GM23338 (cell line): ENCODE results near the gene P2RX7. TPM values are rescaled to one million over a fixed set of nuclear protein-coding genes. Genes with fewer than 3 reads are reported as not detected.

Source experiments
- ATAC-seq: fragments of 200-7000 bp; cut with Tn5 transposase; 3 replicates; pipeline ENCODE4 v1.9.1; 2020
- DNase-seq: peaks from one replicate; pipeline ENCODE4 v3.0.0-alpha.2; 2015; ENCODE audit warnings: low spot score
- H2AFZ ChIP-seq: fragments of 200-600 bp; sonication (generic); 2 replicates; pipeline ENCODE4 v1.8.0; 2016; ENCODE audit warnings: antibody characterized with exemption, mild to moderate bottlenecking, moderate library complexity
- H3F3A ChIP-seq: fragments of 200-600 bp; sonication (generic); replicated peaks from 2 replicates; pipeline ENCODE4 v1.8.0; 2017; ENCODE audit warnings: antibody characterized with exemption, mixed run types, low read depth
- H3K27ac ChIP-seq: fragments of 200-600 bp; sonication (generic); 2 replicates; pipeline ENCODE4 v1.6.1; 2016; ENCODE audit warnings: low read depth
- H3K27me3 ChIP-seq: fragments of 200-600 bp; sonication (generic); 2 replicates; pipeline ENCODE4 v1.8.0; 2016; ENCODE audit warnings: mild to moderate bottlenecking, mixed run types, moderate library complexity; ENCODE audit not compliant: insufficient read depth
- H3K36me3 ChIP-seq: fragments of 200-600 bp; sonication (generic); 2 replicates; pipeline ENCODE4 v1.8.0; 2016; ENCODE audit warnings: mild to moderate bottlenecking; ENCODE audit not compliant: insufficient read depth
- H3K4me1 ChIP-seq: fragments of 200-600 bp; sonication (generic); 2 replicates; pipeline ENCODE4 v1.8.0; 2016; ENCODE audit warnings: mild to moderate bottlenecking, moderate library complexity; ENCODE audit not compliant: insufficient read depth
- H3K4me2 ChIP-seq: fragments of 200-600 bp; sonication (generic); 2 replicates; pipeline ENCODE4 v1.7.1; 2017; ENCODE audit warnings: mixed run types
- H3K4me3 ChIP-seq: fragments of 200-600 bp; sonication (generic); 2 replicates; pipeline ENCODE4 v1.6.1; 2016; ENCODE audit warnings: mixed run types
- H3K79me2 ChIP-seq: fragments of 200-600 bp; sonication (generic); replicated peaks from 2 replicates; pipeline ENCODE4 v1.8.0; 2017; ENCODE audit warnings: mild to moderate bottlenecking; ENCODE audit not compliant: insufficient read depth
- H3K9me2 ChIP-seq: fragments of 200-600 bp; sonication (generic); 2 replicates; pipeline ENCODE4 v1.8.0; 2017; ENCODE audit not compliant: insufficient read depth
- H4K20me1 ChIP-seq: fragments of 200-600 bp; sonication (generic); replicated peaks from 2 replicates; pipeline ENCODE4 v1.8.0; 2017; ENCODE audit warnings: mild to moderate bottlenecking; ENCODE audit not compliant: insufficient read depth
- H3K27ac Mint-ChIP-seq: 2 replicates; pipeline ENCODE4 v1.8.0; 2020; ENCODE audit warnings: inconsistent platforms, mild to moderate bottlenecking, moderate library complexity, mixed read lengths
- H3K27me3 Mint-ChIP-seq: 3 replicates; pipeline ENCODE4 v1.8.0; 2022; ENCODE audit warnings: low read depth, mild to moderate bottlenecking, moderate library complexity, mixed read lengths, inconsistent platforms; ENCODE audit not compliant: insufficient read depth, poor library complexity
- H3K36me3 Mint-ChIP-seq: 3 replicates; pipeline ENCODE4 v1.8.0; 2021; ENCODE audit warnings: low read depth, mild to moderate bottlenecking, inconsistent platforms, moderate library complexity, mixed read lengths
- H3K4me1 Mint-ChIP-seq: 3 replicates; pipeline ENCODE4 v1.8.0; 2020; ENCODE audit warnings: mild to moderate bottlenecking, inconsistent platforms, mixed read lengths
- H3K4me3 Mint-ChIP-seq: 3 replicates; pipeline ENCODE4 v1.8.0; 2021; ENCODE audit warnings: moderate library complexity, mild to moderate bottlenecking, inconsistent platforms, mixed read lengths
- H3K9me3 Mint-ChIP-seq: 3 replicates; pipeline ENCODE4 v1.8.0; 2020; ENCODE audit warnings: moderate library complexity, mild to moderate bottlenecking, inconsistent platforms, mixed read lengths
- CREB1 ChIP-seq: fragments of 250-450 bp; sonication (Bioruptor Pico); IDR thresholded peaks from 2 replicates; pipeline ENCODE4 v1.5.0; 2020; ENCODE audit warnings: low read depth, mild to moderate bottlenecking, moderate library complexity
- CTCF ChIP-seq, 2 experiments: fragments of 200-600 bp in 1 of 2; sonication (generic) in 1 of 2; conservative IDR thresholded peaks; 2 replicates each; pipeline versions ENCODE4 v1.5.1 to v1.6.1; 2016 to 2017; ENCODE audit warnings: antibody characterized with exemption in 2 of 2, low read depth in 2 of 2, mild to moderate bottlenecking in 2 of 2, moderate library complexity in 1 of 2
- ETS1 ChIP-seq: IDR thresholded peaks from 2 replicates; pipeline ENCODE4 v1.6.1; 2016; ENCODE audit warnings: antibody characterized with exemption
- EZH2 ChIP-seq: fragments of 200-600 bp; sonication (generic); IDR thresholded peaks from one replicate; pipeline ENCODE4 v1.8.0; 2017; ENCODE audit warnings: antibody characterized with exemption, mild to moderate bottlenecking, low read depth; ENCODE audit not compliant: unreplicated experiment
- EZH2phosphoT487 ChIP-seq: fragments of 200-600 bp; sonication (generic); IDR thresholded peaks from one replicate; pipeline ENCODE4 v1.8.1; 2018; ENCODE audit warnings: antibody characterized with exemption; ENCODE audit not compliant: unreplicated experiment
- JUNB ChIP-seq: IDR thresholded peaks from one replicate; pipeline ENCODE4 v1.6.1; 2016; ENCODE audit warnings: antibody characterized with exemption; ENCODE audit not compliant: unreplicated experiment
- NANOG ChIP-seq: IDR thresholded peaks from 2 replicates; pipeline ENCODE4 v1.6.1; 2016; ENCODE audit warnings: antibody characterized with exemption, borderline replicate concordance
- POLR2AphosphoS5 ChIP-seq: IDR thresholded peaks from 2 replicates; pipeline ENCODE4 v1.6.1; 2016; ENCODE audit warnings: antibody characterized with exemption, low read depth
- REST ChIP-seq: IDR thresholded peaks from one replicate; pipeline ENCODE4 v1.6.1; 2018; ENCODE audit warnings: antibody characterized with exemption; ENCODE audit not compliant: unreplicated experiment
- STAT1 ChIP-seq: IDR thresholded peaks from one replicate; pipeline ENCODE4 v1.6.1; 2016; ENCODE audit warnings: antibody characterized with exemption; ENCODE audit not compliant: unreplicated experiment
- ZNF114 ChIP-seq: fragments of 250-450 bp; sonication (Bioruptor Pico); IDR thresholded peaks from 2 replicates; pipeline ENCODE4 v1.5.0; 2020; ENCODE audit warnings: mild to moderate bottlenecking, moderate library complexity
- ZNF331 ChIP-seq: fragments of 250-450 bp; sonication (Bioruptor Pico); IDR thresholded peaks from 2 replicates; pipeline ENCODE4 v1.5.0; 2020; ENCODE audit warnings: low read depth, mild to moderate bottlenecking, moderate library complexity
- ZNF462 ChIP-seq: fragments of 250-450 bp; sonication (Bioruptor Pico); IDR thresholded peaks from 2 replicates; pipeline ENCODE4 v1.5.0; 2020; ENCODE audit warnings: mild to moderate bottlenecking, moderate library complexity
- polyA plus RNA-seq: library from polyadenylated mRNA; unstranded; fragments of >200 nt; fragmentation: Nextera tagmentation; extraction: Ambion mirVana; gene quantifications from 2 replicates; pipeline ENCODE4 v1.2.1, GENCODE V29; 2016
- total RNA-seq: library from RNA; depleted of rRNA; stranded (reverse); fragments of >200 nt; shearing (Covaris generic); gene quantifications from 2 replicates; pipeline ENCODE4 v1.2.3, GENCODE V29; 2014

Gene P2RX7
- total and polyA plus RNA-seq, 2 experiments from 2014 or later = 0.24 to 0.48 TPM

GRCh38 chr12:121121805-121122204, 10.9 kb upstream of the P2RX7 start:
- Mint-ChIP-seq H3K4me1 (no peaks in the 10 kb centered on the region), H3K27me3 (peaks cover 9% of the 10 kb centered on the region), H3K4me3 (no peak overlapping the region), H3K9me3 (no peaks in the 10 kb centered on the region), H3K36me3 (no peaks in the 10 kb centered on the region), H3K27ac (no peak overlapping the region)
- H3K4me1 ChIP-seq = no peaks in the 10 kb centered on the region
- H3F3A ChIP-seq = no peaks in the 10 kb centered on the region
- TF ChIP-seq JUNB (no peak), CTCF (conservative IDR thresholded peaks at IDR 0.05; ENCODE audit: low read depth in 2 of 2) (no peak), CREB1 (CRISPR knock-in tag) (no peak), POLR2AphosphoS5 (no peak), REST (no peak), STAT1 (no peak), EZH2phosphoT487 (no peak), EZH2 (no peak), ZNF114 (CRISPR knock-in tag) (no peak), ETS1 (no peak), NANOG (no peak), ZNF462 (no peak), ZNF331 (CRISPR knock-in tag) (no peak)
- no peaks in the 10 kb centered on the region for H3K36me3 ChIP-seq
- no peaks in the 10 kb centered on the region for H4K20me1 ChIP-seq
- H3K27ac ChIP-seq = no peak overlapping the region
- ATAC-seq (no peak), DNase-seq (no peak)
- H2AFZ ChIP-seq = no peak overlapping the region
- H3K27me3 ChIP-seq = no peaks in the 10 kb centered on the region
- H3K4me2 ChIP-seq = no peak overlapping the region
- H3K4me3 ChIP-seq = no peak overlapping the region
- no peaks in the 10 kb centered on the region for H3K79me2 ChIP-seq
- 0 out of 2 replicates have a peak, but pooled peaks cover 5% of the 10 kb centered on the region for H3K9me2 ChIP-seq
